HG03139 (cell line): ENCODE measurements around the gene HLF.
A peak's percentile ranks its signal among the peaks of the same experiment; 100 is the strongest.

ENCODE experiments used
- ATAC-seq: cut with Tn5 transposase; IDR thresholded peaks from one replicate; pipeline ENCODE4 v1.9.1; 2021; ENCODE audit not compliant: unreplicated experiment

The HLF gene

GRCh38 chr17:55289978-55290377 is 25.2 kb downstream of the HLF start:
- ATAC-seq, result no peak

GRCh38 chr17:55290492-55291113 is 25.8 kb downstream of the HLF start:
- no peak for ATAC-seq

- no peak for ATAC-seq
Measured at GRCh38 chr17:55291114-55291507, 26.4 kb downstream of the HLF start.

- ATAC-seq, result no peak
Measured at GRCh38 chr17:55292094-55292493, 27.3 kb downstream of the HLF start.

GRCh38 chr17:55294042-55294751 is 29.4 kb downstream of the HLF start:
- ATAC-seq, result no peak

GRCh38 chr17:55295411-55296170 is 30.8 kb downstream of the HLF start:
- ATAC-seq, result peak; percentile 94

- no peak for ATAC-seq
Measured at GRCh38 chr17:55296171-55296695, 31.5 kb downstream of the HLF start.

GRCh38 chr17:55296699-55297098 is 31.9 kb downstream of the HLF start:
- no peak for ATAC-seq

GRCh38 chr17:55298111-55298730 is 33.5 kb downstream of the HLF start:
- no peak for ATAC-seq

- ATAC-seq, result no peak
Measured at GRCh38 chr17:55299162-55299838, 34.5 kb downstream of the HLF start.

GRCh38 chr17:55299890-55300289 is 35.1 kb downstream of the HLF start:
- ATAC-seq, result no peak

- no peak for ATAC-seq
Measured at GRCh38 chr17:55300479-55301290, 35.9 kb downstream of the HLF start.

GRCh38 chr17:55301521-55302406 is 37.0 kb downstream of the HLF start:
- no peak for ATAC-seq

- no peak for ATAC-seq
Measured at GRCh38 chr17:55302407-55302787, 37.6 kb downstream of the HLF start.

GRCh38 chr17:55303008-55303493 is 38.3 kb downstream of the HLF start:
- ATAC-seq, result no peak

GRCh38 chr17:55303701-55304145 is 39.0 kb downstream of the HLF start:
- no peak for ATAC-seq

- ATAC-seq, result no peak
Measured at GRCh38 chr17:55304171-55304859, 39.6 kb downstream of the HLF start.
